ENCODE results near the gene RNF157. TPM values are rescaled to one million over a fixed set of nuclear protein-coding genes. Genes with fewer than 3 reads are reported as not detected.
A peak's percentile ranks its signal among the peaks of the same experiment; 100 is the strongest.

Gene RNF157
- total and polyA plus RNA-seq, 9 donors, result 1.3 to 4.3 (median 2.5) TPM

GRCh38 chr17:76107509-76107908 lies 132.8 kb downstream of the RNF157 start:
- intact Hi-C loops (cut with DNase I), result no loop called here
- Histone ChIP-seq H3K27ac (no peak overlapping the region), H3K4me3 (no peak overlapping the region), H3K4me1 (ENCODE audit: insufficient read depth) (peaks cover 10% of the 10 kb centered on the region), H3K36me3 (no peaks in the 10 kb centered on the region), H3K27me3 (no peaks in the 10 kb centered on the region), H3K9me3 (no peaks in the 10 kb centered on the region)
- no peak for DNase-seq
- 82 to 88% (median 84%) methylated on average over 6 of the region's 6 CpGs for WGBS, 3 donors
- TF ChIP-seq EP300 (IDR thresholded peaks at IDR 0.05) (no peak), POLR2A (IDR thresholded peaks at IDR 0.05) (no peak)
- TF ChIP-seq, protein P1, sequence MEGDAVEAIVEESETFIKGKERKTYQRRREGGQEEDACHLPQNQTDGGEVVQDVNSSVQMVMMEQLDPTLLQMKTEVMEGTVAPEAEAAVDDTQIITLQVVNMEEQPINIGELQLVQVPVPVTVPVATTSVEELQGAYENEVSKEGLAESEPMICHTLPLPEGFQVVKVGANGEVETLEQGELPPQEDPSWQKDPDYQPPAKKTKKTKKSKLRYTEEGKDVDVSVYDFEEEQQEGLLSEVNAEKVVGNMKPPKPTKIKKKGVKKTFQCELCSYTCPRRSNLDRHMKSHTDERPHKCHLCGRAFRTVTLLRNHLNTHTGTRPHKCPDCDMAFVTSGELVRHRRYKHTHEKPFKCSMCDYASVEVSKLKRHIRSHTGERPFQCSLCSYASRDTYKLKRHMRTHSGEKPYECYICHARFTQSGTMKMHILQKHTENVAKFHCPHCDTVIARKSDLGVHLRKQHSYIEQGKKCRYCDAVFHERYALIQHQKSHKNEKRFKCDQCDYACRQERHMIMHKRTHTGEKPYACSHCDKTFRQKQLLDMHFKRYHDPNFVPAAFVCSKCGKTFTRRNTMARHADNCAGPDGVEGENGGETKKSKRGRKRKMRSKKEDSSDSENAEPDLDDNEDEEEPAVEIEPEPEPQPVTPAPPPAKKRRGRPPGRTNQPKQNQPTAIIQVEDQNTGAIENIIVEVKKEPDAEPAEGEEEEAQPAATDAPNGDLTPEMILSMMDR (IDR thresholded peaks at IDR 0.05), result no peak

DNA sequence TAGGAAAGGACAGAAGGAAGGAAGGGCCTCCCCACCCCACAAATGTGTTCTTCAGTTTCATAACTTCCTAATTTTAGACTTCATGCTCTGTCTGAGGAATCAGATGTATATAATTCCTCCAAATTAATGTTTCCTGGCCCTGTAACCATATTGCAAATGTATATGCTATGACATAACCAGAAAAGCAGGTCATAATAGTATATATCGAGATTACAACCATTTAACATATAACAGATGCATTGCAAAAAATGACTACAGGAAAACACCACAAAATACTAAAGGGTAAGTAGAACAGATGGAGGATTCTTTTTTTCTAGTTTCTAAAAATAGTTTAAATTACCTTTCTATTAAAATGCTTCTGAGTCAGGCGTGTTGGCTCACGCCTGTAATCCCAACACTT lies 133.6 kb downstream of the RNF157 start:
- DNase-seq, result no peak
- Histone ChIP-seq H3K9me3 (no peaks in the 10 kb centered on the region), H3K4me3 (no peak overlapping the region), H3K4me1 (ENCODE audit: insufficient read depth) (peaks cover 13% of the 10 kb centered on the region), H3K27me3 (no peaks in the 10 kb centered on the region), H3K27ac (no peak overlapping the region), H3K36me3 (no peaks in the 10 kb centered on the region)
- WGBS, 3 donors, result 67 to 77% (median 67%) methylated on average over 3 of the region's 3 CpGs
- intact Hi-C loops (cut with DNase I), result no loop called here
- TF ChIP-seq POLR2A (IDR thresholded peaks at IDR 0.05) (no peak), EP300 (IDR thresholded peaks at IDR 0.05) (no peak)
- TF ChIP-seq, protein P1 (IDR thresholded peaks at IDR 0.05), result no peak

DNA sequence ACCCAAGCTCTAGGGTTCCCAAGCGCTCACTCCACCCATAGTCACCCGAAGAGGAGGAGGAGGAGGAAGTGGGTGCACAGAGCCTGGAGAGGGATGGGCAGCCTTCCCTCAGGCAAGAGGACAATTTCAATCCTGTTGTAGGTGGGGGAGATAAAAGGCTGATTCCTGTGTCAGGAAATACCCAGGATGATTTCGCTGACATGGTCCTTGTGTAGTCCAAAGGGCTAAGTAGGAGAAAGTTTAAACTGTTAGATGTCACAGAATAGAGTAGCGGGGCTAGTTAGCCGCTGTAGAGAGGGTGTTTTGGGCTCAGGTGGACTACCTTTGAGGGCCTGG lies 135.4 kb downstream of the RNF157 start:
- H3K4me3 ChIP-seq, result no peak overlapping the region
- no peaks in the 10 kb centered on the region for H3K9me3 ChIP-seq
- intact Hi-C loops (cut with DNase I), result loop anchor here in 1 of 4 donors (5.0 kb wide), 1 partner anchor 93 kb away; no protein-coding TSS in a partner anchor
- no peaks in the 10 kb centered on the region for H3K36me3 ChIP-seq
- DNase-seq, result no peak
- H3K27me3 ChIP-seq, result no peaks in the 10 kb centered on the region
- TF ChIP-seq POLR2A (IDR thresholded peaks at IDR 0.05), result no peak
- TF ChIP-seq EP300 (IDR thresholded peaks at IDR 0.05), result no peak
- TF ChIP-seq, protein P1 (IDR thresholded peaks at IDR 0.05), result no peak
- 74 to 77% (median 76%) methylated on average over 5 of the region's 5 CpGs for WGBS, 3 donors
- no peak overlapping the region for H3K27ac ChIP-seq
- H3K4me1 ChIP-seq (ENCODE audit: insufficient read depth), result peaks cover 13% of the 10 kb centered on the region

GRCh38 chr17:76104140-76104895 lies 136.0 kb downstream of the RNF157 start:
- 80 to 88% (median 84%) methylated on average over 29 of the region's 29 CpGs for WGBS, 3 donors
- Histone ChIP-seq H3K4me3 (peak overlapping the region; percentile 75), H3K36me3 (no peaks in the 10 kb centered on the region), H3K27ac (peak overlapping the region; percentile 9 to 43), H3K4me1 (ENCODE audit: insufficient read depth) (peaks cover 13% of the 10 kb centered on the region), H3K27me3 (no peaks in the 10 kb centered on the region), H3K9me3 (no peaks in the 10 kb centered on the region)
- intact Hi-C loops (cut with DNase I), result loop anchor here in 1 of 4 donors (5.0 kb wide), 1 partner anchor 92 kb away; no protein-coding TSS in a partner anchor
- DNase-seq, result no peak
- TF ChIP-seq EP300 (IDR thresholded peaks at IDR 0.05) (no peak), POLR2A (IDR thresholded peaks at IDR 0.05) (no peak)
- TF ChIP-seq, protein P1 (IDR thresholded peaks at IDR 0.05), result no peak

Data from ovary (tissue), 9 donors.